ENCODE results near the gene HES4. TPM values are rescaled to one million over a fixed set of nuclear protein-coding genes. Genes with fewer than 3 reads are reported as not detected.
A peak's percentile ranks its signal among the peaks of the same experiment; 100 is the strongest.

The HES4 gene
- total and polyA plus RNA-seq, 2 experiments from 2014 or later, result 54.4 to 83.6 TPM

DNA sequence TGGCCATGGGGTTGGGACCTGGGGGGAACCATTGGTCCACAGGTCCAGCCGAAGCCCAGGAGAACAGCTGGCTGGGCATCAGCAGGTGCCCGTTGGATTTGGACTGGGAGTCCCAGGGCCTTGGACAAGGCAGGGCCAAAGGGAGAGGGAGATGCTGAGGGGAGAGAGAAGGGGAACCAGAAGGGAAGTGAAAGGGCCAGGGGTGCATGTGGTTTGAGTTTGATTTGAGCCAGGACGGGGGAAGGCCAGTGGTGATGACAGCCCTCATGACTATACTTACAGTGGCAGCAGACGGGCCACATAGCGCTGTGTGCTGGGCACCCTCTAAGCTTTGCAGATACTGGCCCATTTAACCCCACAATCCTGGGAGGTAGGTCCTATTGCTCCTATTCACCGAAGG, 38.8 kb upstream of the HES4 start:
- no peaks in the 10 kb centered on the region for H3K4me1 ChIP-seq (ENCODE audit: low read depth)
- H3K9me3 ChIP-seq (ENCODE audit: low read depth), result no peaks in the 10 kb centered on the region
- no peaks in the 10 kb centered on the region for H3K36me3 ChIP-seq
- TF ChIP-seq, protein P1, sequence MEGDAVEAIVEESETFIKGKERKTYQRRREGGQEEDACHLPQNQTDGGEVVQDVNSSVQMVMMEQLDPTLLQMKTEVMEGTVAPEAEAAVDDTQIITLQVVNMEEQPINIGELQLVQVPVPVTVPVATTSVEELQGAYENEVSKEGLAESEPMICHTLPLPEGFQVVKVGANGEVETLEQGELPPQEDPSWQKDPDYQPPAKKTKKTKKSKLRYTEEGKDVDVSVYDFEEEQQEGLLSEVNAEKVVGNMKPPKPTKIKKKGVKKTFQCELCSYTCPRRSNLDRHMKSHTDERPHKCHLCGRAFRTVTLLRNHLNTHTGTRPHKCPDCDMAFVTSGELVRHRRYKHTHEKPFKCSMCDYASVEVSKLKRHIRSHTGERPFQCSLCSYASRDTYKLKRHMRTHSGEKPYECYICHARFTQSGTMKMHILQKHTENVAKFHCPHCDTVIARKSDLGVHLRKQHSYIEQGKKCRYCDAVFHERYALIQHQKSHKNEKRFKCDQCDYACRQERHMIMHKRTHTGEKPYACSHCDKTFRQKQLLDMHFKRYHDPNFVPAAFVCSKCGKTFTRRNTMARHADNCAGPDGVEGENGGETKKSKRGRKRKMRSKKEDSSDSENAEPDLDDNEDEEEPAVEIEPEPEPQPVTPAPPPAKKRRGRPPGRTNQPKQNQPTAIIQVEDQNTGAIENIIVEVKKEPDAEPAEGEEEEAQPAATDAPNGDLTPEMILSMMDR (IDR thresholded peaks at IDR 0.05; ENCODE audit: low read depth, low read length), result no peak
- no peak for DNase-seq (ENCODE audit: low read depth in 1 of 2, low spot score in 1 of 2)
- H3K4me3 ChIP-seq, result no peak overlapping the region
- no peak overlapping the region for H3K27ac ChIP-seq
- H3K27me3 ChIP-seq, result peaks cover 68% of the 10 kb centered on the region

- H3K4me1 ChIP-seq (ENCODE audit: low read depth), result no peaks in the 10 kb centered on the region
Measured at GRCh38 chr1:1037366-1038327, 37.8 kb upstream of the HES4 start.

GRCh38 chr1:1035291-1035943, 35.5 kb upstream of the HES4 start:
- no peaks in the 10 kb centered on the region for H3K36me3 ChIP-seq
- no peak for DNase-seq (ENCODE audit: low read depth in 1 of 2, low spot score in 1 of 2)
- TF ChIP-seq, protein P1 (IDR thresholded peaks at IDR 0.05; ENCODE audit: low read depth, low read length), result no peak
- peaks cover 70% of the 10 kb centered on the region for H3K27me3 ChIP-seq
- no peak overlapping the region for H3K27ac ChIP-seq
- H3K4me3 ChIP-seq, result no peak overlapping the region
- peaks cover 13% of the 10 kb centered on the region for H3K4me1 ChIP-seq (ENCODE audit: low read depth)
- H3K9me3 ChIP-seq (ENCODE audit: low read depth), result no peaks in the 10 kb centered on the region

More at GRCh38 chr1:1037366-1038327, 37.8 kb upstream of the HES4 start:
- Histone ChIP-seq H3K9me3 (ENCODE audit: low read depth) (no peaks in the 10 kb centered on the region), H3K27ac (no peak overlapping the region), H3K4me3 (no peak overlapping the region), H3K36me3 (no peaks in the 10 kb centered on the region), H3K27me3 (peaks cover 72% of the 10 kb centered on the region)
- TF ChIP-seq, protein P1 (IDR thresholded peaks at IDR 0.05; ENCODE audit: low read depth, low read length), result no peak
- DNase-seq (ENCODE audit: low read depth in 1 of 2, low spot score in 1 of 2), result no peak

DNA sequence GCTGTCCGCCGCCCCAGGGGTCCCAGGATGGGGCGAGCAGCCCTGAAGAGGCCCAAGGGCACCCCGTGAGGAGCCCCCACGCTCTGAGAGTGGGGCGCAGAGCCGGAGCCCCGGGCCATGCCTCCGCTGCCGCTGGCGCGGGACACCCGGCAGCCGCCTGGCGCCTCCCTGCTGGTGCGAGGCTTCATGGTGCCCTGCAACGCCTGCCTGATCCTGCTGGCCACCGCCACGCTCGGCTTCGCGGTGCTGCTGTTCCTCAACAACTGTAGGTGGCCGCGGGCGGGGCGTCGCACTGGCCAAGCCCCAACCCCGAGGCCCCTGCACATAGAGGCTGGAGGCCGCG, 34.5 kb upstream of the HES4 start:
- Histone ChIP-seq H3K36me3 (no peaks in the 10 kb centered on the region), H3K27me3 (peaks cover 60% of the 10 kb centered on the region), H3K4me3 (no peak overlapping the region), H3K4me1 (ENCODE audit: low read depth) (peaks cover 13% of the 10 kb centered on the region), H3K9me3 (ENCODE audit: low read depth) (no peaks in the 10 kb centered on the region), H3K27ac (no peak overlapping the region)
- TF ChIP-seq, protein P1 (IDR thresholded peaks at IDR 0.05; ENCODE audit: low read depth, low read length), result no peak
- no peak for DNase-seq (ENCODE audit: low read depth in 1 of 2, low spot score in 1 of 2)

DNA sequence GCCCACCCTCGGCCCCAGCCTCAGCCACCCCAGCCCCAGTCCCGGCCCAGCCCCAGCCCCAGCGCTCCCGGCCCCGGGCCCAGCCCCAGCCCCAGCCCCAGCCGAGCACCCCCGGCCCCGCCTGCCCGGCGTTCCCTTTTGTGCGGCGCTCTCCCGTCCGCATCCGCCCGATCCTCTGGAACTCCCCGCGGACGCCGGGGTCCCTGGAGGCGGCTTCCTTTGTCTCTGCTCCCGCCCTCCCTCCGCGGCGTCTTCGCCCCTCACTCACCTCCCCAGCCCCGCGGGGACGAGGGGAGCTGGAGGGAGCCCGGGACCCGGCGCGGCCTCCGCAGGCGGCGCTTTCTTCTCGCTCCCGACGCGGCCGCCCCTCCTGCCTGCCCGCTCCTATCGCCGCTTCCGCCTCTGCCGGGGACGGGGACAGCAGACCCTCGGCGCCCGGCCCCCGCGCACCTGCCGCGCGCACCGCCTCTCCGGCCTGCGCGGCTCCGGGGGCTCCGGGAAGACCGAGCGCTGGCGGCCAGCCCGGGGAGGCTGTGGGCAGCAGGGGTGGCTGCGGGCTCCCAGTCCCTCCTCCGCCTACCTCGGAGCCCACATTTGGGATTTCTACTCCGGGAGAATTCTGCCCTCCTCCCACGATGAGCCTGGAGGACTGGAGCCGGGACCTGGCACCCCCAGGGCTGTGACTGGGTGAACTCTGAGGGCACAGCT, 34.0 kb upstream of the HES4 start:
- peaks cover 13% of the 10 kb centered on the region for H3K4me1 ChIP-seq (ENCODE audit: low read depth)
- peak in 1 of 2 donors; percentile 37 for DNase-seq (ENCODE audit: low read depth in 1 of 2, low spot score in 1 of 2)
- peak overlapping the region; percentile 40 for H3K4me3 ChIP-seq
- H3K27me3 ChIP-seq, result peaks cover 54% of the 10 kb centered on the region
- no peaks in the 10 kb centered on the region for H3K9me3 ChIP-seq (ENCODE audit: low read depth)
- no peaks in the 10 kb centered on the region for H3K36me3 ChIP-seq
- no peak overlapping the region for H3K27ac ChIP-seq
- TF ChIP-seq, protein P1 (IDR thresholded peaks at IDR 0.05; ENCODE audit: low read depth, low read length), result no peak

Measured in cardiac muscle cell (in vitro differentiated cells and primary cell).